Pancreas (tissue), 10 donors: ENCODE measurements around the gene MYCBPAP. TPM values are rescaled to one million over a fixed set of nuclear protein-coding genes. Genes with fewer than 3 reads are reported as not detected.

Experiments
- ATAC-seq, 4 donors: fragments of 200-7000 bp; cut with Tn5 transposase; one replicate each; pipeline versions ENCODE4 v1.8.0 to v1.9.1; 2020; ENCODE audit warnings: mild to moderate bottlenecking in 4 of 4, moderate library complexity in 4 of 4
- DNase-seq, 6 donors: peaks; one replicate each; pipeline ENCODE4 v3.0.0-alpha.2; 2020
- FAIRE-seq: peaks from 2 replicates; lab custom pipeline; 2012; peaks lifted over from hg19 to GRCh38; lab: Jason Lieb, UNC
- H3K27ac ChIP-seq, 4 donors: fragments of 200-600 bp; sonication (generic); 1 replicate in 3 of 4; 2 replicates in 1 of 4; pipeline versions ENCODE4 v1.5.0 to v1.8.0; 2020
- H3K27me3 ChIP-seq, 4 donors: fragments of 200-600 bp; one replicate each; pipeline ENCODE4 v1.8.0; 2021
- H3K36me3 ChIP-seq, 3 donors: fragments of 200-600 bp; sonication (generic) in 1 of 3; one replicate each; pipeline versions ENCODE4 v1.5.0 to v1.8.0; 2020 to 2021
- H3K4me1 ChIP-seq, 3 donors: fragments of 200-600 bp; one replicate each; pipeline ENCODE4 v1.8.0; 2021
- H3K4me3 ChIP-seq, 4 donors: fragments of 200-600 bp; sonication (generic) in 2 of 4; one replicate each; pipeline versions ENCODE4 v1.5.0 to v1.8.0; 2020 to 2021
- H3K9me3 ChIP-seq, 4 donors: fragments of 200-600 bp; one replicate each; pipeline ENCODE4 v1.8.0; 2021
- CTCF ChIP-seq, 4 donors: fragments of 200-600 bp; sonication (generic) in 3 of 4; IDR thresholded peaks; one replicate each; pipeline versions ENCODE4 v1.5.0 to v1.8.0; 2021; ENCODE audit warnings: antibody characterized with exemption in 4 of 4
- WGBS, 2 donors: extraction: QIAGEN DNeasy Blood & Tissue Kit; methylation state at CpG; one replicate each; pipeline ENCODE4 v1.1.7; 2013; 5-methylcytosine and 5-hydroxymethylcytosine counted together
- intact Hi-C, 3 donors: fragments of 100-400 bp; cut with DNase I; formaldehyde crosslinking; loops; one replicate each; pipeline versions ENCODE4 v1.11.1 to v1.14.2; 2022
- polyA plus RNA-seq, 2 donors: library from polyadenylated mRNA; stranded (reverse); fragments of 200-250 nt; gene quantifications; one replicate each; pipeline ENCODE4 v1.2.3, GENCODE V29; 2013
- total RNA-seq, 6 donors: library from RNA; stranded (reverse); fragmentation: NEBNext Ultra II Directional in 4 of 6; extraction: Animal tissue kit (Norgen Biotek cat#: 25700) in 4 of 6; gene quantifications; one replicate each; pipeline versions ENCODE4 v1.2.1 to v1.2.4, GENCODE V29; 2021 to 2023
- donor health status: healthy with polysubstance abuse.
- donor health status: DM: no; HTN: no; CAD: no; lungs with moderate emphysema.
- donor health status: DM: no; HTN: no; CAD: no.
- donor health status: control.
- donor health status: control.
- donor health status: Bipolar disorder and iron deficiency.
- donor health status: DM: yes; HTN: yes; CAD: no.
- donor health status: DM: no; HTN: no; CAD: no.
- donor health status: DM: no; HTN: no; CAD: no.
- donor health status: DM: yes; HTN: yes; CAD: no.

MYCBPAP gene
- total and polyA plus RNA-seq, 8 donors: 0.43 to 1.7 (median 1.0) TPM

GRCh38 chr17:50478391-50479381, 29.6 kb upstream of the MYCBPAP start, which contains the start of gene RSAD1:
TSS of gene RSAD1 (plus strand) at chr17:50478860. CDS start at chr17:50478885, 25 bp downstream.
- 1 to 2% methylated on average over 58 to 75 of the region's 75 CpGs for WGBS, 2 donors
- H3K36me3 ChIP-seq: peaks cover 0 to 6% (median 3%) of the 10 kb centered on the region in 3 donors
- intact Hi-C loops: loop anchor here in 1 of 3 donors (10.0 kb wide), 1 partner anchor 114 kb away; no protein-coding TSS in a partner anchor
- H3K27ac ChIP-seq: peak within 1 kb of the TSS; percentile 80 to 88 (median 84)
- DNase-seq (peak; percentile 86 to 95 (median 92)), FAIRE-seq (no peak), ATAC-seq (peak; percentile 80 to 85 (median 84))
- no peaks in the 10 kb centered on the region for H3K9me3 ChIP-seq
- H3K4me3 ChIP-seq: peak within 1 kb of the TSS; percentile 58 to 91 (median 66)
- no peaks in the 10 kb centered on the region for H3K27me3 ChIP-seq
- H3K4me1 ChIP-seq: peaks cover 9 to 25% (median 16%) of the 10 kb centered on the region in 3 donors
- peak; percentile 87 to 94 (median 91) for TF ChIP-seq CTCF (IDR thresholded peaks at IDR 0.05)

- Histone ChIP-seq H3K9me3 (no peaks in the 10 kb centered on the region), H3K36me3 (peaks cover 0 to 13% (median 3%) of the 10 kb centered on the region in 3 donors), H3K4me3 (peak overlapping the region; percentile 58 to 91 (median 66)), H3K27ac (peak overlapping the region; percentile 80 to 88 (median 84)), H3K27me3 (no peaks in the 10 kb centered on the region), H3K4me1 (peaks cover 9 to 25% (median 16%) of the 10 kb centered on the region in 3 donors)
- FAIRE-seq: no peak
- TF ChIP-seq CTCF (IDR thresholded peaks at IDR 0.05): peak; percentile 17 to 49 (median 30)
- intact Hi-C loops: loop anchor here (5.0 to 10.0 kb wide), 7 partner anchors 55 to 218 kb away; partner anchors contain the start of gene EPN3 (in 1 of the 3)
- DNase-seq: peak; percentile 73 to 91 (median 76)
- WGBS, 2 donors: 8 to 12% methylated on average over 19 of the region's 19 CpGs
- peak; percentile 52 to 67 (median 62) for ATAC-seq
Observed at GRCh38 chr17:50479522-50480141, 28.6 kb upstream of the MYCBPAP start.

GRCh38 chr17:50480142-50480764, 28.0 kb upstream of the MYCBPAP start:
- intact Hi-C loops: loop anchor here (5.0 to 10.0 kb wide), 6 partner anchors 55 to 217 kb away; partner anchors contain the start of gene EPN3 (in 1 of the 3)
- ATAC-seq (no peak), FAIRE-seq (no peak), DNase-seq (peak in 2 of 6 donors; percentile 4 to 5)
- peaks cover 9 to 25% (median 16%) of the 10 kb centered on the region in 3 donors for H3K4me1 ChIP-seq
- peak overlapping the region in 2 of 4 donors; percentile 85 to 88 for H3K27ac ChIP-seq
- H3K36me3 ChIP-seq: peaks cover 0 to 20% (median 3%) of the 10 kb centered on the region in 3 donors
- WGBS, 2 donors: 54 to 58% methylated on average over 7 of the region's 7 CpGs
- H3K4me3 ChIP-seq: peak overlapping the region in 2 of 4 donors; percentile 70 to 91
- H3K27me3 ChIP-seq: no peaks in the 10 kb centered on the region
- TF ChIP-seq CTCF (IDR thresholded peaks at IDR 0.05): no peak
- no peaks in the 10 kb centered on the region for H3K9me3 ChIP-seq

GRCh38 chr17:50480854-50481490, 27.3 kb upstream of the MYCBPAP start:
- no peak overlapping the region for H3K4me3 ChIP-seq
- no peak for ATAC-seq
- H3K27ac ChIP-seq: peak overlapping the region in 1 of 4 donors; percentile 15
- intact Hi-C loops: loop anchor here (5.0 to 10.0 kb wide), 6 partner anchors 54 to 216 kb away; partner anchors contain the start of gene EPN3 (in 1 of the 3)
- no peaks in the 10 kb centered on the region for H3K9me3 ChIP-seq
- TF ChIP-seq CTCF (IDR thresholded peaks at IDR 0.05): no peak
- H3K36me3 ChIP-seq: peaks cover 0 to 25% (median 3%) of the 10 kb centered on the region in 3 donors
- H3K4me1 ChIP-seq: peaks cover 9 to 25% (median 16%) of the 10 kb centered on the region in 3 donors
- WGBS, 2 donors: 65 to 66% methylated on average over 2 of the region's 2 CpGs
- no peak for DNase-seq
- H3K27me3 ChIP-seq: no peaks in the 10 kb centered on the region
- no peak for FAIRE-seq
